Stomach (tissue), 9 donors: ENCODE data around the gene EGLN2. TPM values are rescaled to one million over a fixed set of nuclear protein-coding genes. Genes with fewer than 3 reads are reported as not detected.
A peak's percentile ranks its signal among the peaks of the same experiment; 100 is the strongest.

ENCODE experiments used
- DNase-seq, 2 donors: peaks; one replicate each; pipeline versions ENCODE4 v3.0.0 to v3.0.0-alpha.2; 2013 to 2019
- H3K27ac ChIP-seq, 5 donors: fragments of 200-600 bp in 4 of 5; sonication (generic) in 4 of 5; one replicate each; pipeline ENCODE4 v1.5.1; 2013 to 2019; ENCODE audit warnings: mild to moderate bottlenecking in 1 of 5, moderate library complexity in 1 of 5
- H3K27me3 ChIP-seq, 3 donors: fragments of 200-600 bp; sonication (generic); one replicate each; pipeline ENCODE4 v1.5.1; 2017 to 2019; ENCODE audit warnings: mixed run types in 1 of 3
- H3K36me3 ChIP-seq, 4 donors: fragments of 200-600 bp; sonication (generic); 1 replicate in 3 of 4; 2 replicates in 1 of 4; pipeline ENCODE4 v1.5.1; 2016 to 2019
- H3K4me1 ChIP-seq, 4 donors: fragments of 200-600 bp; sonication (generic); one replicate each; pipeline ENCODE4 v1.5.1; 2016 to 2019
- H3K4me3 ChIP-seq, 4 donors: fragments of 200-600 bp; sonication (generic) in 3 of 4; one replicate each; pipeline ENCODE4 v1.5.1; 2016 to 2019; ENCODE audit warnings: mild to moderate bottlenecking in 1 of 4
- H3K9me3 ChIP-seq, 4 donors: fragments of 200-600 bp; sonication (generic); one replicate each; pipeline ENCODE4 v1.5.1; 2016 to 2019
- EP300 ChIP-seq: sonication (generic); formaldehyde crosslinking; IDR thresholded peaks from one replicate; pipeline ENCODE4 v1.6.1; 2017; ENCODE audit warnings: antibody characterized with exemption
- POLR2A ChIP-seq, 4 donors: fragments of 450-650 bp; IDR thresholded peaks; one replicate each; pipeline ENCODE4 v1.6.1; 2016; ENCODE audit warnings: antibody characterized with exemption in 4 of 4, control low read depth in 2 of 4, mild to moderate bottlenecking in 1 of 4, moderate library complexity in 1 of 4
- POLR2AphosphoS5 ChIP-seq, 3 donors: sonication (generic); formaldehyde crosslinking; IDR thresholded peaks; one replicate each; pipeline ENCODE4 v1.6.1; 2016; ENCODE audit warnings: antibody characterized with exemption in 3 of 3
- WGBS, 5 donors: extraction: QIAGEN DNeasy Blood & Tissue Kit in 3 of 5; methylation state at CpG; one replicate each; pipeline versions ENCODE4 v1.1.5 to v1.1.7; 2013 to 2018; 5-methylcytosine and 5-hydroxymethylcytosine counted together
- intact Hi-C: fragments of 100-400 bp; cut with DNase I; formaldehyde crosslinking; loops from one replicate; pipeline ENCODE4 v1.15.1; 2023; ENCODE audit warnings: low total_unique reads
- polyA plus RNA-seq, 3 donors: library from polyadenylated mRNA; stranded (reverse); fragments of 200-250 nt; gene quantifications; one replicate each; pipeline ENCODE4 v1.2.3, GENCODE V29; 2013
- total RNA-seq, 5 donors: library from RNA; depleted of rRNA; stranded (reverse); fragments of >200 nt; gene quantifications; one replicate each; pipeline versions ENCODE4 v1.1.0 to v1.2.3, GENCODE V29; 2014 to 2016
- TF ChIP-seq, protein P1 (sequence below), 7 experiments: fragments of 450-650 bp in 4 of 7; fragments of 200-600 bp in 3 of 7; sonication (generic) in 3 of 7; IDR thresholded peaks; one replicate each; pipeline ENCODE4 v1.5.1; 2016 to 2019; ENCODE audit warnings: antibody characterized with exemption in 7 of 7, control low read depth in 2 of 7, mild to moderate bottlenecking in 1 of 7
- donor health status: healthy with polysubstance abuse.
- donor health status: Bipolar disorder and iron deficiency.
- donor health status: healthy.

EGLN2 gene
- total and polyA plus RNA-seq, 8 donors = 30.0 to 115 (median 71.4) TPM

GRCh38 chr19:40752257-40752781 is 46.7 kb upstream of the EGLN2 start:
- H3K27me3 ChIP-seq = no peaks in the 10 kb centered on the region
- H3K36me3 ChIP-seq = peaks cover 7 to 24% (median 21%) of the 10 kb centered on the region in 4 donors
- intact Hi-C loops = no loop called here
- TF ChIP-seq, protein P1, sequence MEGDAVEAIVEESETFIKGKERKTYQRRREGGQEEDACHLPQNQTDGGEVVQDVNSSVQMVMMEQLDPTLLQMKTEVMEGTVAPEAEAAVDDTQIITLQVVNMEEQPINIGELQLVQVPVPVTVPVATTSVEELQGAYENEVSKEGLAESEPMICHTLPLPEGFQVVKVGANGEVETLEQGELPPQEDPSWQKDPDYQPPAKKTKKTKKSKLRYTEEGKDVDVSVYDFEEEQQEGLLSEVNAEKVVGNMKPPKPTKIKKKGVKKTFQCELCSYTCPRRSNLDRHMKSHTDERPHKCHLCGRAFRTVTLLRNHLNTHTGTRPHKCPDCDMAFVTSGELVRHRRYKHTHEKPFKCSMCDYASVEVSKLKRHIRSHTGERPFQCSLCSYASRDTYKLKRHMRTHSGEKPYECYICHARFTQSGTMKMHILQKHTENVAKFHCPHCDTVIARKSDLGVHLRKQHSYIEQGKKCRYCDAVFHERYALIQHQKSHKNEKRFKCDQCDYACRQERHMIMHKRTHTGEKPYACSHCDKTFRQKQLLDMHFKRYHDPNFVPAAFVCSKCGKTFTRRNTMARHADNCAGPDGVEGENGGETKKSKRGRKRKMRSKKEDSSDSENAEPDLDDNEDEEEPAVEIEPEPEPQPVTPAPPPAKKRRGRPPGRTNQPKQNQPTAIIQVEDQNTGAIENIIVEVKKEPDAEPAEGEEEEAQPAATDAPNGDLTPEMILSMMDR (IDR thresholded peaks at IDR 0.05) = no peak
- no peak for TF ChIP-seq POLR2A (IDR thresholded peaks at IDR 0.05)
- TF ChIP-seq EP300 = no peak
- no peak for TF ChIP-seq POLR2AphosphoS5 (IDR thresholded peaks at IDR 0.05)
- H3K9me3 ChIP-seq = no peaks in the 10 kb centered on the region
- DNase-seq = no peak
- H3K4me3 ChIP-seq = peak overlapping the region; percentile 62 to 83 (median 77)
- H3K4me1 ChIP-seq = peaks cover 43 to 83% (median 69%) of the 10 kb centered on the region in 4 donors
- 33 to 47% (median 46%) methylated on average over 12 of the region's 12 CpGs for WGBS, 5 donors
- peak overlapping the region; percentile 11 to 98 (median 97) for H3K27ac ChIP-seq

DNA sequence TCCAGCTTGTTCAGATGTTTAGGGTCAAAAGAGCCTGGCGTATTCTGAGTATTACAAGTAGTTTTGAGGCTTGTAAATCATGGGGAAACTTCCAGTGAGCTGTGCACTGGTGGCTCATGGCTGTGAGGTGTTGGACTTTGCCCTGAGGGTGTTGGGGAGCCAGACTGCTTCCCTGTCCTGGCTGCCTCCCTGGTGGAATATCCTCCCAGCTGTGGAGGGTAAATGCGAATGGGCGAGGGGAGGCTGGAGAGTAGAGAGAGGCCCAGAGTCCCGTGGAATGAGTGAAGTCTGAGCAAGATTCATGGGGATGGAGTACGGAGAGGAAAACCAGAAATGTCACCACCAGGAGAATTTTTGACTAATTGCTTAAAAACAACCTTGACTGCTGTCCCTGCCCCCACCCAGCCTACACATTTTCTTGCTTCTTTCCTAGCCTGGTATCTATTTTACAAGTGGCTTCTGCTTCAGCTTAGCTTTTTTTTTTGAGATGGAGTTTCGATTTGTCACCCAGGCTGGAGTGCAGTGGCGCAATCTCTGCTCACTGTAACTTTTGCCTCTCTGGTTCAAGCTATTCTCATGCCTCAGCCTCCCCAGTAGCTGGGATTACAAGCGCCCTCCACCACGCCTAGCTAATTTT is 44.3 kb upstream of the EGLN2 start:
- H3K27me3 ChIP-seq = no peaks in the 10 kb centered on the region
- no peaks in the 10 kb centered on the region for H3K9me3 ChIP-seq
- peak overlapping the region; percentile 48 to 86 (median 72) for H3K27ac ChIP-seq
- peaks cover 29 to 48% (median 45%) of the 10 kb centered on the region in 4 donors for H3K36me3 ChIP-seq
- peaks cover 30 to 61% (median 58%) of the 10 kb centered on the region in 4 donors for H3K4me1 ChIP-seq
- H3K4me3 ChIP-seq = peak overlapping the region in 3 of 4 donors; percentile 9 to 38 (median 22)
- TF ChIP-seq EP300 (no peak), POLR2AphosphoS5 (IDR thresholded peaks at IDR 0.05) (peak in 1 of 3 donors; percentile 6)
- DNase-seq = peak; percentile 60 to 76
- WGBS, 5 donors = 52 to 58% (median 53%) methylated on average over 9 of the region's 9 CpGs
- intact Hi-C loops = no loop called here

DNA sequence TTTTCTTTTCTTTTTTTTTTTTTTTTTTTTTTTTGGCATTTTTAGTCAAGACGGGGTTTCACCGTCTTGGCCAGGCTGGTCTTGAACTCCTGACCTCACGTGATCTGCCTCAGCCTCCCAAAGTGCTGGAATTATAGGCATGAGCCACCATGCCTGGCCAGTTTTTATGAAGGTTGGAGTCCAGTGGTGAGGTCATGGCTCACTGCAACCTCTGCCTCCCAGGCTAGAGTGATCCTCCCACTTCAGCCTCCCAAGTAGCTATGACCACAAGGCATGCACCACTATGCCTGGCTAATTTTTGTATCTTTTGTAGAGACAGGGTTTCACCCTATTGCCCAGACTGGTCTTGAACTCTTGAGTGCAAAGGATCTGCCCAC is 43.8 kb upstream of the EGLN2 start:
- TF ChIP-seq EP300 (no peak), POLR2AphosphoS5 (IDR thresholded peaks at IDR 0.05) (no peak), POLR2A (IDR thresholded peaks at IDR 0.05) (no peak)
- TF ChIP-seq, protein P1 (IDR thresholded peaks at IDR 0.05) = no peak
- Histone ChIP-seq H3K9me3 (no peaks in the 10 kb centered on the region), H3K4me3 (peak overlapping the region in 1 of 4 donors; percentile 38), H3K27me3 (no peaks in the 10 kb centered on the region), H3K4me1 (peaks cover 29 to 58% (median 55%) of the 10 kb centered on the region in 4 donors), H3K27ac (peak overlapping the region in 3 of 5 donors; percentile 72 to 86 (median 77)), H3K36me3 (peaks cover 34 to 53% (median 50%) of the 10 kb centered on the region in 4 donors)
- 77 to 92% (median 87%) methylated on average over 3 of the region's 3 CpGs for whole genome bisulfite sequencing, 5 donors
- intact Hi-C loops = no loop called here
- DNase-seq = no peak

GRCh38 chr19:40755791-40756190 is 43.2 kb upstream of the EGLN2 start:
- intact Hi-C loops = no loop called here
- no peak for DNase-seq
- WGBS, 5 donors = 95 to 97% (median 96%) methylated on average over 7 to 8 of the region's 8 CpGs
- Histone ChIP-seq H3K9me3 (no peaks in the 10 kb centered on the region), H3K4me3 (peak overlapping the region in 1 of 4 donors; percentile 38), H3K27ac (peak overlapping the region in 1 of 5 donors; percentile 26), H3K27me3 (no peaks in the 10 kb centered on the region), H3K36me3 (peaks cover 40 to 58% (median 55%) of the 10 kb centered on the region in 4 donors), H3K4me1 (peaks cover 29 to 58% (median 55%) of the 10 kb centered on the region in 4 donors)
- TF ChIP-seq, protein P1 (IDR thresholded peaks at IDR 0.05) = no peak
- TF ChIP-seq POLR2AphosphoS5 (IDR thresholded peaks at IDR 0.05) = no peak
- TF ChIP-seq EP300 = no peak
- TF ChIP-seq POLR2A (IDR thresholded peaks at IDR 0.05) = no peak
